ENCODE measurements around the gene C21orf91.

Gene C21orf91

GRCh38 chr21:17821121-17821520 lies 2.0 kb upstream of the C21orf91 start:
- Histone ChIP-seq H3K79me2 (ENCODE audit: insufficient read depth, low read depth) (peaks cover 24% of the 10 kb centered on the region; the same call in 1 of the 2 replicates), H3K27me3 (ENCODE audit: insufficient read depth, low read depth) (no peaks in the 10 kb centered on the region), H3K4me1 (ENCODE audit: low read depth, poor library complexity, severe bottlenecking) (peaks cover 26% of the 10 kb centered on the region), H3K4me3 (IDR thresholded peaks at IDR 0.05; ENCODE audit: insufficient read depth, low read depth, low read length) (no peak overlapping the region), H3K9ac (no peak overlapping the region), H3K4me2 (no peak overlapping the region), H4K20me1 (ENCODE audit: insufficient read depth) (no peaks in the 10 kb centered on the region), H2AFZ (ENCODE audit: low read depth) (no peak overlapping the region), H3K27ac (no peak overlapping the region), H3K36me3 (ENCODE audit: insufficient read depth) (no peaks in the 10 kb centered on the region)
- no peak for TF ChIP-seq CTCF (conservative IDR thresholded peaks at IDR 0.05; ENCODE audit: low read depth, low read length)

- H3K27me3 ChIP-seq (ENCODE audit: insufficient read depth, low read depth): no peaks in the 10 kb centered on the region
- TF ChIP-seq CTCF (conservative IDR thresholded peaks at IDR 0.05; ENCODE audit: low read depth, low read length): no peak
- H4K20me1 ChIP-seq (ENCODE audit: insufficient read depth): no peaks in the 10 kb centered on the region
- peaks cover 34% of the 10 kb centered on the region for H3K4me1 ChIP-seq (ENCODE audit: low read depth, poor library complexity, severe bottlenecking)
- H3K36me3 ChIP-seq (ENCODE audit: insufficient read depth): 0 out of 2 replicates have a peak, but pooled peaks cover 4% of the 10 kb centered on the region
- H3K27ac ChIP-seq: peak overlapping the region; percentile 89
- peak overlapping the region; percentile 59 for H3K4me2 ChIP-seq
- no peak overlapping the region for H3K4me3 ChIP-seq (IDR thresholded peaks at IDR 0.05; ENCODE audit: insufficient read depth, low read depth, low read length)
- H3K9ac ChIP-seq: peak overlapping the region; percentile 96
- peak overlapping the region; percentile 63 for H2AFZ ChIP-seq (ENCODE audit: low read depth)
- H3K79me2 ChIP-seq (ENCODE audit: insufficient read depth, low read depth): peaks cover 24% of the 10 kb centered on the region; the same call in 1 of the 2 replicates
Measured at GRCh38 chr21:17819877-17820229, 697 bp upstream of the C21orf91 start.

GRCh38 chr21:17818186-17819113 lies 706 bp downstream of the C21orf91 start:
- peak overlapping the region; percentile 89 for H3K27ac ChIP-seq
- 0 out of 2 replicates have a peak, but pooled peaks cover 4% of the 10 kb centered on the region for H3K36me3 ChIP-seq (ENCODE audit: insufficient read depth)
- no peak for TF ChIP-seq CTCF (conservative IDR thresholded peaks at IDR 0.05; ENCODE audit: low read depth, low read length)
- peaks cover 45% of the 10 kb centered on the region for H3K4me1 ChIP-seq (ENCODE audit: low read depth, poor library complexity, severe bottlenecking)
- H3K79me2 ChIP-seq (ENCODE audit: insufficient read depth, low read depth): peaks cover 24% of the 10 kb centered on the region; the same call in 1 of the 2 replicates
- H4K20me1 ChIP-seq (ENCODE audit: insufficient read depth): no peaks in the 10 kb centered on the region
- peak overlapping the region; percentile 59 for H3K4me2 ChIP-seq
- peak overlapping the region; percentile 63 for H2AFZ ChIP-seq (ENCODE audit: low read depth)
- H3K4me3 ChIP-seq (IDR thresholded peaks at IDR 0.05; ENCODE audit: insufficient read depth, low read depth, low read length): peak overlapping the region; percentile 63
- H3K27me3 ChIP-seq (ENCODE audit: insufficient read depth, low read depth): no peaks in the 10 kb centered on the region
- H3K9ac ChIP-seq: peak overlapping the region; percentile 96

GRCh38 chr21:17813353-17813752 lies 5.8 kb downstream of the C21orf91 start:
- Histone ChIP-seq H3K79me2 (ENCODE audit: insufficient read depth, low read depth) (peaks cover 19% of the 10 kb centered on the region; the same call in 1 of the 2 replicates), H3K9ac (no peak overlapping the region), H3K4me1 (ENCODE audit: low read depth, poor library complexity, severe bottlenecking) (peaks cover 37% of the 10 kb centered on the region), H4K20me1 (ENCODE audit: insufficient read depth) (no peaks in the 10 kb centered on the region), H3K27me3 (ENCODE audit: insufficient read depth, low read depth) (no peaks in the 10 kb centered on the region), H3K27ac (no peak overlapping the region), H2AFZ (ENCODE audit: low read depth) (no peak overlapping the region), H3K4me2 (no peak overlapping the region), H3K36me3 (ENCODE audit: insufficient read depth) (peaks cover 18% of the 10 kb centered on the region; the same call in 1 of the 2 replicates), H3K4me3 (IDR thresholded peaks at IDR 0.05; ENCODE audit: insufficient read depth, low read depth, low read length) (no peak overlapping the region)
- TF ChIP-seq CTCF (conservative IDR thresholded peaks at IDR 0.05; ENCODE audit: low read depth, low read length): no peak
